SK-N-SH (cell line): ENCODE measurements around the gene ZNF354C. TPM values are rescaled to one million over a fixed set of nuclear protein-coding genes. Genes with fewer than 3 reads are reported as not detected.

Source experiments
- CTCF ChIA-PET: fragments of 300-600, 350-600 bp; formaldehyde crosslinking; extraction: SDS; loops from one replicate; lab custom pipeline; 2021; lab: Yijun Ruan, JAX
- POLR2A ChIA-PET: fragments of 350-600 bp; sonication (Branson Sonifier 250); formaldehyde crosslinking; extraction: SDS; loops from one replicate; lab custom pipeline; 2020; ENCODE audit warnings: antibody characterized with exemption, inconsistent platforms; lab: Yijun Ruan, JAX
- DNase-seq: peaks from one replicate; pipeline ENCODE4 v3.0.0; 2012
- H2AFZ ChIP-seq: fragments of 200-600 bp; sonication (generic); 2 replicates; pipeline ENCODE4 v1.8.1; 2016; ENCODE audit warnings: antibody characterized with exemption, mild to moderate bottlenecking, low read depth
- H3F3A ChIP-seq: fragments of 200-600 bp; sonication (generic); replicated peaks from 2 replicates; pipeline ENCODE3; 2016; ENCODE audit warnings: antibody characterized with exemption, mild to moderate bottlenecking; ENCODE audit not compliant: insufficient read depth
- H3K27ac ChIP-seq, 2 experiments: fragments of 200-500 bp in 1 of 2; fragments of 200-600 bp in 1 of 2; sonication (Bioruptor generic) in 1 of 2; sonication (generic), shearing (Covaris generic) in 1 of 2; 2 replicates each; pipeline versions ENCODE4 v1.5.1 to v1.6.1; 2014 to 2016; ENCODE audit warnings: low read depth in 2 of 2, inconsistent platforms in 1 of 2, low read length in 1 of 2, mild to moderate bottlenecking in 1 of 2, mixed read lengths in 1 of 2
- H3K27me3 ChIP-seq: fragments of 200-600 bp; sonication (generic), shearing (Covaris generic); 2 replicates; pipeline ENCODE4 v1.6.1; 2016; ENCODE audit warnings: mixed run types; ENCODE audit not compliant: insufficient read depth
- H3K36me3 ChIP-seq, 2 experiments: fragments of 200-500 bp in 1 of 2; fragments of 200-600 bp in 1 of 2; sonication (Bioruptor generic) in 1 of 2; sonication (generic) in 1 of 2; replicated peaks in 1 of 2; 2 replicates each; pipeline versions ENCODE3 to v1.5.1; 2014 to 2016; ENCODE audit warnings: low read length in 1 of 2, mild to moderate bottlenecking in 1 of 2; ENCODE audit not compliant: insufficient read depth in 2 of 2, control insufficient read depth in 1 of 2
- H3K4me1 ChIP-seq, 2 experiments: fragments of 200-500 bp in 1 of 2; fragments of 200-600 bp in 1 of 2; sonication (Bioruptor generic) in 1 of 2; sonication (generic), shearing (Covaris generic) in 1 of 2; 2 replicates each; pipeline versions ENCODE4 v1.5.1 to v1.6.1; 2014 to 2016; ENCODE audit warnings: low read depth in 1 of 2, low read length in 1 of 2, mixed run types in 1 of 2; ENCODE audit not compliant: insufficient read depth in 2 of 2, control insufficient read depth in 1 of 2
- H3K4me2 ChIP-seq: fragments of 200-600 bp; sonication (generic), shearing (Covaris generic); 2 replicates; pipeline ENCODE4 v1.6.1; 2017; ENCODE audit warnings: mixed run types
- H3K4me3 ChIP-seq, 2 experiments: fragments of 200-500 bp in 1 of 2; fragments of 200-600 bp in 1 of 2; sonication (Bioruptor generic) in 1 of 2; sonication (generic), shearing (Covaris generic) in 1 of 2; 2 replicates each; pipeline versions ENCODE4 v1.5.1 to v1.8.1; 2014 to 2016; ENCODE audit warnings: low read depth in 2 of 2, inconsistent platforms in 1 of 2, low read length in 1 of 2, mild to moderate bottlenecking in 1 of 2, mixed read lengths in 1 of 2, moderate library complexity in 1 of 2
- H3K79me2 ChIP-seq: fragments of 200-600 bp; sonication (generic); 2 replicates; pipeline ENCODE4 v1.8.1; 2017; ENCODE audit warnings: mild to moderate bottlenecking; ENCODE audit not compliant: insufficient read depth
- H3K9ac ChIP-seq: fragments of 200-600 bp; sonication (generic); 2 replicates; pipeline ENCODE4 v1.6.1; 2017; ENCODE audit warnings: mixed run types
- H3K9me2 ChIP-seq: fragments of 200-600 bp; sonication (generic); 2 replicates; pipeline ENCODE4 v1.6.1; 2017; ENCODE audit warnings: mixed run types
- H3K9me3 ChIP-seq: fragments of 200-600 bp; sonication (generic); 2 replicates; pipeline ENCODE4 v1.6.1; 2017; ENCODE audit warnings: mixed run types, mild to moderate bottlenecking, moderate library complexity
- H4K20me1 ChIP-seq: fragments of 200-600 bp; sonication (generic); 2 replicates; pipeline ENCODE4 v1.6.1; 2017; ENCODE audit warnings: mild to moderate bottlenecking, mixed run types; ENCODE audit not compliant: insufficient read depth
- ELF1 ChIP-seq: IDR thresholded peaks from 2 replicates; pipeline ENCODE4 v1.4.0; 2012
- FOXM1 ChIP-seq: IDR thresholded peaks from 2 replicates; pipeline ENCODE4 v1.4.0; 2012; ENCODE audit warnings: low read depth, mild to moderate bottlenecking
- GABPA ChIP-seq: IDR thresholded peaks from 2 replicates; pipeline ENCODE4 v1.4.0; 2012; ENCODE audit warnings: low read depth, mild to moderate bottlenecking
- GATA2 ChIP-seq: sonication (generic); formaldehyde crosslinking; IDR thresholded peaks from 2 replicates; pipeline ENCODE4 v1.5.0; 2020; ENCODE audit warnings: mild to moderate bottlenecking, missing genetic modification reagents
- MXI1 ChIP-seq: IDR thresholded peaks from 2 replicates; pipeline ENCODE4 v1.6.1; 2012; ENCODE audit warnings: mild to moderate bottlenecking, low read depth, low read length, improper control_type of control experiment
- NRF1 ChIP-seq: IDR thresholded peaks from 2 replicates; pipeline ENCODE4 v1.6.1; 2012; ENCODE audit warnings: low read depth, mild to moderate bottlenecking, low read length
- POLR2AphosphoS5 ChIP-seq: IDR thresholded peaks from 2 replicates; pipeline ENCODE4 v1.6.1; 2012; ENCODE audit warnings: low read depth, low read length
- RAD21 ChIP-seq: IDR thresholded peaks from 2 replicates; pipeline ENCODE4 v1.6.1; 2012; ENCODE audit warnings: mild to moderate bottlenecking, low read length
- RCOR1 ChIP-seq: fragments of 150-350 bp; IDR thresholded peaks from 2 replicates; pipeline ENCODE4 v1.6.1; 2017; ENCODE audit warnings: antibody characterized with exemption, low read length
- RXRA ChIP-seq: IDR thresholded peaks from 2 replicates; pipeline ENCODE4 v1.4.0; 2012; ENCODE audit warnings: low read depth, mild to moderate bottlenecking, borderline replicate concordance
- SMC3 ChIP-seq: IDR thresholded peaks from 2 replicates; pipeline ENCODE4 v1.6.1; 2012; ENCODE audit warnings: low read depth, low read length, improper control_type of control experiment
- TAF1 ChIP-seq: IDR thresholded peaks from 2 replicates; pipeline ENCODE4 v1.6.1; 2012; ENCODE audit warnings: low read depth, mild to moderate bottlenecking, low read length, moderate library complexity, borderline replicate concordance
- TCF12 ChIP-seq: IDR thresholded peaks from 2 replicates; pipeline ENCODE4 v1.4.0; 2012
- WGBS: methylation state at CpG from one replicate; pipeline ENCODE4 v1.1.6; 2017; ENCODE audit warnings: low lambda C conversion rate; 5-methylcytosine and 5-hydroxymethylcytosine counted together
- polyA plus RNA-seq, 3 experiments: library from polyadenylated mRNA; depleted of rRNA; stranded (reverse); fragments of >200 nt; gene quantifications; 2 replicates each; pipeline ENCODE4 v1.2.3, GENCODE V29; 2012
- TF ChIP-seq, protein P1 (sequence below): fragments of 200-600 bp; sonication (generic); IDR thresholded peaks from 2 replicates; pipeline ENCODE4 v1.6.1; 2017; ENCODE audit warnings: antibody characterized with exemption, mild to moderate bottlenecking, moderate library complexity
- TF ChIP-seq, protein P2 (sequence below): fragments of 150-350 bp; IDR thresholded peaks from 2 replicates; pipeline ENCODE4 v1.6.1; 2016; ENCODE audit warnings: mild to moderate bottlenecking, low read depth, low read length
- TF ChIP-seq, protein P3 (sequence below): IDR thresholded peaks from 2 replicates; pipeline ENCODE4; 2012

ZNF354C gene
- polyA plus RNA-seq, 1 of the 3 experiments (the other 2 are of a cell fraction), result 1.1 TPM

DNA sequence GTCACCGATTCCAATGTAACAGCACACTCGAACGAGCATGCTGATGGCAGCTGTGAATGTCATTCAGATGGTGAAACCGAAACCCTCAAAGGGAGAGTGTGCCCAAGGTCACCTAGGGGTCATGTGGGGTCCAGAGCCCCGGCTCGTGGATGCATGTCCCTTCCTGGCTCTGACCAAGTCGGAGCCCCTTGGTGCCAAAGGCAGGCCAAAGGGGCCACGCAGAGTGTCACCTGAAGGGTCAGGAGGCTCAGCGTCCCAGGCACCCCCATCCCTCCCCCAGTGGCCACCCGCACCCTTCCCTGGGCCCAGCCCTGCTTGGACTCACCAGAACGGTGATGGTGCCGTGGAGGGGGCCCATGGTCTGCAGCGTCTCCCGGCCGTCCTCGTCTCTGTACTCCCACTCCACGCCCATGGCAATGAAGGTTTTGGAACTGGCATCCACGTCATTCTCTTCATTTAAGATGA lies 69.5 kb downstream of the ZNF354C start (continued):
- TF ChIP-seq, protein P1, sequence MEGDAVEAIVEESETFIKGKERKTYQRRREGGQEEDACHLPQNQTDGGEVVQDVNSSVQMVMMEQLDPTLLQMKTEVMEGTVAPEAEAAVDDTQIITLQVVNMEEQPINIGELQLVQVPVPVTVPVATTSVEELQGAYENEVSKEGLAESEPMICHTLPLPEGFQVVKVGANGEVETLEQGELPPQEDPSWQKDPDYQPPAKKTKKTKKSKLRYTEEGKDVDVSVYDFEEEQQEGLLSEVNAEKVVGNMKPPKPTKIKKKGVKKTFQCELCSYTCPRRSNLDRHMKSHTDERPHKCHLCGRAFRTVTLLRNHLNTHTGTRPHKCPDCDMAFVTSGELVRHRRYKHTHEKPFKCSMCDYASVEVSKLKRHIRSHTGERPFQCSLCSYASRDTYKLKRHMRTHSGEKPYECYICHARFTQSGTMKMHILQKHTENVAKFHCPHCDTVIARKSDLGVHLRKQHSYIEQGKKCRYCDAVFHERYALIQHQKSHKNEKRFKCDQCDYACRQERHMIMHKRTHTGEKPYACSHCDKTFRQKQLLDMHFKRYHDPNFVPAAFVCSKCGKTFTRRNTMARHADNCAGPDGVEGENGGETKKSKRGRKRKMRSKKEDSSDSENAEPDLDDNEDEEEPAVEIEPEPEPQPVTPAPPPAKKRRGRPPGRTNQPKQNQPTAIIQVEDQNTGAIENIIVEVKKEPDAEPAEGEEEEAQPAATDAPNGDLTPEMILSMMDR, result no peak
- TF ChIP-seq MXI1, result no peak
- no peak for TF ChIP-seq SMC3
- TF ChIP-seq TCF12, result no peak
- TF ChIP-seq, protein P2, sequence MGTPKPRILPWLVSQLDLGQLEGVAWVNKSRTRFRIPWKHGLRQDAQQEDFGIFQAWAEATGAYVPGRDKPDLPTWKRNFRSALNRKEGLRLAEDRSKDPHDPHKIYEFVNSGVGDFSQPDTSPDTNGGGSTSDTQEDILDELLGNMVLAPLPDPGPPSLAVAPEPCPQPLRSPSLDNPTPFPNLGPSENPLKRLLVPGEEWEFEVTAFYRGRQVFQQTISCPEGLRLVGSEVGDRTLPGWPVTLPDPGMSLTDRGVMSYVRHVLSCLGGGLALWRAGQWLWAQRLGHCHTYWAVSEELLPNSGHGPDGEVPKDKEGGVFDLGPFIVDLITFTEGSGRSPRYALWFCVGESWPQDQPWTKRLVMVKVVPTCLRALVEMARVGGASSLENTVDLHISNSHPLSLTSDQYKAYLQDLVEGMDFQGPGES, result no peak
- TF ChIP-seq GABPA, result no peak
- no peak for TF ChIP-seq POLR2AphosphoS5
- TF ChIP-seq ELF1, result no peak
- no peak for TF ChIP-seq RXRA
- TF ChIP-seq, protein P3, sequence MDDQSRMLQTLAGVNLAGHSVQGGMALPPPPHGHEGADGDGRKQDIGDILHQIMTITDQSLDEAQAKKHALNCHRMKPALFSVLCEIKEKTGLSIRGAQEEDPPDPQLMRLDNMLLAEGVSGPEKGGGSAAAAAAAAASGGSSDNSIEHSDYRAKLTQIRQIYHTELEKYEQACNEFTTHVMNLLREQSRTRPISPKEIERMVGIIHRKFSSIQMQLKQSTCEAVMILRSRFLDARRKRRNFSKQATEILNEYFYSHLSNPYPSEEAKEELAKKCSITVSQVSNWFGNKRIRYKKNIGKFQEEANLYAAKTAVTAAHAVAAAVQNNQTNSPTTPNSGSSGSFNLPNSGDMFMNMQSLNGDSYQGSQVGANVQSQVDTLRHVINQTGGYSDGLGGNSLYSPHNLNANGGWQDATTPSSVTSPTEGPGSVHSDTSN, result no peak

DNA sequence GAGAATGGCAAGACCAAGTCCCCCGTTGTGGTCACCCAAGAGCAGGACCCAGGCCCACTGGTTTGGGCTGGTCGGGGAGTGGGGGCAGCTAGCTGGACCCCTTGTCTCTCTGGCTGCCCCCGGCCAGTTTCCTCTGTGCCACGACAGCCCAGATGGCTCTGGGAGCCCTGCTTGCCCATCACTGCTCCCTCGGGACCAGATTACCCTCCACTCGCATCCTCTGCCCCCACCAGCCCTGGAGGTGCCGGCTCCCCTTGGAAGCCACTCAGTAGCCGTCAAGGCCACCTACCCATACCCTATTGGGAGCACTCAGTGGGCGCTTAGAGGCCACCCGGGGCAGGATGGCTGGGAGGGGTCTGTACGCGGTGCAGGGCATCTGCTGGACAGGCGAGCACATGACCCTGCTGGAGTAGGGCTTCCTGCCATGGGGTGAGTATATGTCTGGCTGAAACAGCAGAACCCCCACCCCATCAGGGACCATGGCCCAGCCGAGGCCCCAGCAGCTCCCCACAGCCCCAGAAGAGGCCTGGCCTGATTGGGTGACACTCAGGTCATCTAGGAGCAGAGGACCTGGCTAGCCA lies 70.0 kb downstream of the ZNF354C start:
- Histone ChIP-seq H3K79me2 (no peaks in the 10 kb centered on the region), H3K9me3 (no peaks in the 10 kb centered on the region), H3F3A (no peaks in the 10 kb centered on the region), H3K9me2 (no peaks in the 10 kb centered on the region), H3K9ac (no peak overlapping the region), H3K36me3 (no peaks in the 10 kb centered on the region), H3K4me1 (no peaks in the 10 kb centered on the region), H2AFZ (no peak overlapping the region), H3K4me2 (no peak overlapping the region), H3K4me3 (no peak overlapping the region), H3K27me3 (no peaks in the 10 kb centered on the region), H3K27ac (no peak overlapping the region), H4K20me1 (no peaks in the 10 kb centered on the region)
- ChIA-PET CTCF (no interaction called here), POLR2A (no interaction called here)
- 49% methylated on average over 9 of the region's 14 CpGs for WGBS
- no peak for DNase-seq
- TF ChIP-seq RAD21 (no peak), TAF1 (no peak), NRF1 (no peak), FOXM1 (no peak), GATA2 (CRISPR knock-in tag) (no peak), RCOR1 (no peak)
- TF ChIP-seq, protein P2, result no peak
